CD14-positive monocyte (primary cell): ENCODE measurements around the gene HES6. TPM values are rescaled to one million over a fixed set of nuclear protein-coding genes. Genes with fewer than 3 reads are reported as not detected.
"Not testable (repeated sequence)": the region's sequence is repeated elsewhere in the genome, so short reads cannot be mapped to it uniquely, and the experiment has no call there.

Experiments
- DNase-seq, 3 donors: peaks; one replicate each; pipeline ENCODE4 v3.0.0-alpha.2; 2011 to 2022
- H2AFZ ChIP-seq: 2 replicates; pipeline ENCODE4 v1.6.0; 2012; ENCODE audit warnings: mild to moderate bottlenecking, low read depth, low read length, inconsistent platforms; ENCODE audit not compliant: insufficient read depth, poor library complexity, severe bottlenecking
- H3K27ac ChIP-seq, 2 donors: 1 replicate in 1 of 2; 2 replicates in 1 of 2; pipeline ENCODE4 v1.5.1; 2012 to 2013; ENCODE audit warnings: low read length in 2 of 2, control low read depth in 1 of 2, inconsistent platforms in 1 of 2, low read depth in 1 of 2, mild to moderate bottlenecking in 1 of 2
- H3K27me3 ChIP-seq, 2 donors: one replicate each; pipeline versions ENCODE4 v1.6.0 to v1.6.1; 2011 to 2013; ENCODE audit warnings: low read length in 2 of 2; ENCODE audit not compliant: control insufficient read depth in 2 of 2, insufficient read depth in 2 of 2
- H3K36me3 ChIP-seq, 2 donors: replicated peaks in 1 of 2; 1 replicate in 1 of 2; 2 replicates in 1 of 2; pipeline versions ENCODE4 v1.5.1 to v1.6.1; 2012 to 2013; ENCODE audit warnings: low read length in 2 of 2, control low read depth in 1 of 2, inconsistent platforms in 1 of 2, mild to moderate bottlenecking in 1 of 2; ENCODE audit not compliant: insufficient read depth in 2 of 2, control insufficient read depth in 1 of 2
- H3K4me1 ChIP-seq, 2 donors: 1 replicate in 1 of 2; 2 replicates in 1 of 2; pipeline versions ENCODE4 v1.5.1 to v1.6.1; 2012 to 2013; ENCODE audit warnings: low read length in 2 of 2, control low read depth in 1 of 2, inconsistent platforms in 1 of 2, mild to moderate bottlenecking in 1 of 2, moderate library complexity in 1 of 2; ENCODE audit not compliant: insufficient read depth in 2 of 2, control insufficient read depth in 1 of 2
- H3K4me2 ChIP-seq: replicated peaks from 2 replicates; pipeline ENCODE3; 2012; ENCODE audit warnings: low read length, moderate library complexity, mild to moderate bottlenecking; ENCODE audit not compliant: poor library complexity, severe bottlenecking; ENCODE audit errors: extremely low read depth
- H3K4me3 ChIP-seq, 3 experiments: fragments of 200-600 bp in 1 of 3; sonication (generic) in 1 of 3; replicated peaks in 1 of 3; 1 replicate in 2 of 3; 2 replicates in 1 of 3; pipeline ENCODE4 v1.5.1; 2011 to 2013; ENCODE audit warnings: low read length in 3 of 3, mild to moderate bottlenecking in 3 of 3, control low read depth in 2 of 3, low read depth in 2 of 3, inconsistent platforms in 1 of 3, moderate library complexity in 1 of 3
- H3K79me2 ChIP-seq: 2 replicates; pipeline ENCODE4 v1.6.0; 2012; ENCODE audit warnings: mild to moderate bottlenecking, control low read depth, inconsistent platforms, low read length, moderate library complexity; ENCODE audit not compliant: insufficient read depth
- H3K9ac ChIP-seq: 2 replicates; pipeline ENCODE4 v1.6.0; 2017; ENCODE audit warnings: low read length, mild to moderate bottlenecking; ENCODE audit not compliant: insufficient read depth, poor library complexity, severe bottlenecking
- H3K9me3 ChIP-seq, 2 donors: replicated peaks in 1 of 2; 1 replicate in 1 of 2; 2 replicates in 1 of 2; pipeline versions ENCODE4 v1.5.1 to v1.6.1; 2012 to 2013; ENCODE audit warnings: low read length in 2 of 2, control low read depth in 1 of 2; ENCODE audit not compliant: control insufficient read depth in 1 of 2, insufficient read depth in 1 of 2
- H4K20me1 ChIP-seq: 2 replicates; pipeline ENCODE4 v1.6.0; 2012; ENCODE audit warnings: mild to moderate bottlenecking, low read length, control low read depth, moderate library complexity; ENCODE audit not compliant: insufficient read depth
- H3K27ac Mint-ChIP-seq, 7 donors: one replicate each; pipeline ENCODE4 v1.8.0; 2020; ENCODE audit warnings: mild to moderate bottlenecking in 7 of 7, mixed read lengths in 7 of 7, moderate library complexity in 6 of 7, inconsistent platforms in 2 of 7
- H3K27me3 Mint-ChIP-seq, 3 donors: one replicate each; pipeline ENCODE4 v1.8.0; 2021 to 2022; ENCODE audit warnings: low read depth in 3 of 3, mild to moderate bottlenecking in 3 of 3, mixed read lengths in 3 of 3, moderate library complexity in 3 of 3, inconsistent platforms in 1 of 3
- H3K36me3 Mint-ChIP-seq, 2 donors: one replicate each; pipeline ENCODE4 v1.8.0; 2020; ENCODE audit warnings: mixed read lengths in 2 of 2, inconsistent platforms in 1 of 2, mild to moderate bottlenecking in 1 of 2
- H3K4me1 Mint-ChIP-seq: one replicate; pipeline ENCODE4 v1.8.0; 2020; ENCODE audit warnings: mild to moderate bottlenecking, mixed read lengths
- H3K4me3 Mint-ChIP-seq, 2 donors: one replicate each; pipeline ENCODE4 v1.8.0; 2020; ENCODE audit warnings: mild to moderate bottlenecking in 2 of 2, mixed read lengths in 2 of 2, moderate library complexity in 1 of 2
- H3K9me3 Mint-ChIP-seq, 7 donors: one replicate each; pipeline ENCODE4 v1.8.0; 2020 to 2022; ENCODE audit warnings: mixed read lengths in 7 of 7, mild to moderate bottlenecking in 6 of 7, moderate library complexity in 6 of 7, inconsistent platforms in 2 of 7
- CTCF ChIP-seq: fragments of 200-600 bp; IDR thresholded peaks from one replicate; pipeline ENCODE4 v1.8.0; 2022; ENCODE audit warnings: antibody characterized with exemption, mild to moderate bottlenecking
- WGBS: methylation state at CpG from one replicate; pipeline ENCODE4 v1.1.5; 2013; ENCODE audit warnings: missing lambda C conversion rate; ENCODE audit not compliant: insufficient coverage; 5-methylcytosine and 5-hydroxymethylcytosine counted together
- intact Hi-C, 2 donors: fragments of 100-400 bp; cut with micrococcal nuclease; formaldehyde crosslinking; loops; one replicate each; pipeline versions ENCODE4 v1.15.0 to v1.15.1; 2023
- polyA plus RNA-seq, 3 donors: library from polyadenylated mRNA; depleted of rRNA in 1 of 3; unstranded in 2 of 3; stranded (reverse) in 1 of 3; fragments of 300-500 nt in 2 of 3; fragments of >200 nt in 1 of 3; fragmentation: Illumina TruSeq in 2 of 3; gene quantifications; 1 replicate in 2 of 3; 2 replicates in 1 of 3; pipeline ENCODE4 v1.2.3, GENCODE V29; 2012 to 2021

HES6 gene
- polyA plus RNA-seq, 3 donors = 2.1 to 4.0 (median 2.8) TPM

- Mint-ChIP-seq H3K9me3 (peaks cover 0 to 5% (median 0%) of the 10 kb centered on the region in 7 donors), H3K27ac (peak overlapping the region in 1 of 7 donors; percentile 55), H3K4me3 (no peak overlapping the region), H3K36me3 (peaks cover 81 to 92% of the 10 kb centered on the region in 2 donors), H3K27me3 (no peaks in the 10 kb centered on the region), H3K4me1 (peaks cover 21% of the 10 kb centered on the region)
- peaks cover 80 to 95% of the 10 kb centered on the region in 2 donors for H3K36me3 ChIP-seq
- no peak overlapping the region for H3K4me2 ChIP-seq
- no peak overlapping the region for H2AFZ ChIP-seq
- no peak for DNase-seq
- no peaks in the 10 kb centered on the region for H3K27me3 ChIP-seq
- H3K79me2 ChIP-seq = no peaks in the 10 kb centered on the region
- H3K9me3 ChIP-seq = no peaks in the 10 kb centered on the region
- peak overlapping the region in 1 of 2 donors; percentile 29 for H3K27ac ChIP-seq
- no peak overlapping the region for H3K9ac ChIP-seq
- H4K20me1 ChIP-seq = no peaks in the 10 kb centered on the region
- H3K4me3 ChIP-seq = no peak overlapping the region
- TF ChIP-seq CTCF = no peak
- intact Hi-C loops = no loop called here
- no CpG with 5 or more reads among the region's 4 CpGs for WGBS
- peaks cover 13 to 15% of the 10 kb centered on the region in 2 donors for H3K4me1 ChIP-seq
These were observed 32.3 kb upstream of the HES6 start for GRCh38 chr2:238272156-238272555.

GRCh38 chr2:238271686-238272085 lies 31.8 kb upstream of the HES6 start:
- not testable (repeated sequence) for H3K27ac Mint-ChIP-seq

More at GRCh38 chr2:238271686-238272085, 31.8 kb upstream of the HES6 start:
- H3K9me3 Mint-ChIP-seq, H3K4me3 ChIP-seq, H3K9ac ChIP-seq, intact Hi-C loops, H3K4me3 Mint-ChIP-seq, H3K27me3 Mint-ChIP-seq, H4K20me1 ChIP-seq, H3K4me2 ChIP-seq, H3K9me3 ChIP-seq, H3K27ac ChIP-seq, H3K79me2 ChIP-seq, H2AFZ ChIP-seq, H3K27me3 ChIP-seq, DNase-seq: not testable (repeated sequence)
- Histone ChIP-seq H3K4me1 (peaks cover 13 to 15% of the 10 kb centered on the region in 2 donors), H3K36me3 (peaks cover 78 to 93% of the 10 kb centered on the region in 2 donors)
- peaks cover 21% of the 10 kb centered on the region for H3K4me1 Mint-ChIP-seq
- 99% methylated on average over 8 of the region's 8 CpGs for WGBS
- H3K36me3 Mint-ChIP-seq = peaks cover 79 to 93% of the 10 kb centered on the region in 2 donors
